GM13976 (cell line): ENCODE results near the gene RNF141.

Source experiments
- DNase-seq: peaks from one replicate; pipeline ENCODE4 v3.0.0; 2012; ENCODE audit warnings: low spot score
- CTCF ChIP-seq: IDR thresholded peaks from 2 replicates; pipeline ENCODE4 v1.5.1; 2012; ENCODE audit warnings: borderline replicate concordance, mild to moderate bottlenecking; ENCODE audit not compliant: insufficient read depth; ENCODE audit errors: extremely low read depth, missing control alignments, control extremely low read depth
- in situ Hi-C: fragments of 300-500 bp; cut with MboI; formaldehyde crosslinking; loops from one replicate; pipeline ENCODE4 v1.12.0; 2022; ENCODE audit warnings: low sequenced_read_pairs, mixed read lengths, inconsistent platforms; ENCODE audit not compliant: unreplicated experiment

RNF141 gene

GRCh38 chr11:10568486-10568941 is 27.5 kb upstream of the RNF141 start, which contains the start of gene LYVE1:
LYVE1 (minus strand) TSS chr11:10568665; CDS start chr11:10568532, 133 bp downstream.
- in situ Hi-C loops, result no loop called here
- no peak for TF ChIP-seq CTCF
- DNase-seq, result no peak

- TF ChIP-seq CTCF, result no peak
- in situ Hi-C loops, result no loop called here
- DNase-seq, result no peak
Observed at GRCh38 chr11:10567446-10567845, 26.5 kb upstream of the RNF141 start.

GRCh38 chr11:10566257-10566957 is 25.4 kb upstream of the RNF141 start:
- in situ Hi-C loops, result no loop called here
- no peak for TF ChIP-seq CTCF
- no peak for DNase-seq

- no peak for DNase-seq
- in situ Hi-C loops, result no loop called here
- no peak for TF ChIP-seq CTCF
Observed at GRCh38 chr11:10565493-10565892, 24.5 kb upstream of the RNF141 start.

- peak; percentile 20 for TF ChIP-seq CTCF
Observed at GRCh38 chr11:10564696-10565318, 23.8 kb upstream of the RNF141 start.

GRCh38 chr11:10564030-10564429 is 23.0 kb upstream of the RNF141 start:
- no peak for TF ChIP-seq CTCF
- no peak for DNase-seq
- in situ Hi-C loops, result no loop called here

More at GRCh38 chr11:10564696-10565318, 23.8 kb upstream of the RNF141 start:
- DNase-seq, result no peak
- in situ Hi-C loops, result no loop called here

GRCh38 chr11:10561947-10562346 is 21.0 kb upstream of the RNF141 start:
- DNase-seq, result no peak
- in situ Hi-C loops, result no loop called here
- TF ChIP-seq CTCF, result no peak
